Skeletal muscle tissue (tissue), 4 donors: ENCODE data around the gene MALAT1. TPM values are rescaled to one million over a fixed set of nuclear protein-coding genes. Genes with fewer than 3 reads are reported as not detected.

Experiments used
- H3K27ac ChIP-seq: one replicate; pipeline ENCODE4 v1.7.0; 2013; ENCODE audit warnings: mild to moderate bottlenecking, low read depth, low read length, inconsistent platforms
- H3K27me3 ChIP-seq, 3 donors: one replicate each; pipeline ENCODE4 v1.7.0; 2013; ENCODE audit warnings: low read length in 3 of 3; ENCODE audit not compliant: control insufficient read depth in 3 of 3, insufficient read depth in 3 of 3
- H3K36me3 ChIP-seq, 3 donors: one replicate each; pipeline ENCODE4 v1.7.0; 2013; ENCODE audit warnings: low read length in 3 of 3; ENCODE audit not compliant: control insufficient read depth in 3 of 3, insufficient read depth in 3 of 3
- H3K4me1 ChIP-seq, 3 donors: one replicate each; pipeline ENCODE4 v1.7.0; 2013; ENCODE audit warnings: low read length in 3 of 3, mild to moderate bottlenecking in 3 of 3; ENCODE audit not compliant: control insufficient read depth in 3 of 3, insufficient read depth in 3 of 3
- H3K4me3 ChIP-seq, 3 donors: one replicate each; pipeline ENCODE4 v1.7.0; 2013; ENCODE audit warnings: low read length in 3 of 3
- H3K9ac ChIP-seq, 3 donors: one replicate each; pipeline ENCODE4 v1.7.0; 2013; ENCODE audit warnings: low read length in 3 of 3, mild to moderate bottlenecking in 3 of 3, moderate library complexity in 2 of 3, low read depth in 1 of 3
- H3K9me3 ChIP-seq, 3 donors: one replicate each; pipeline ENCODE4 v1.7.0; 2013; ENCODE audit warnings: low read length in 3 of 3; ENCODE audit not compliant: control insufficient read depth in 3 of 3
- total RNA-seq: library from RNA; depleted of rRNA; stranded (reverse); fragments of >200 nt; gene quantifications from one replicate; pipeline ENCODE4 v1.2.3, GENCODE V29; 2014
- donor health status: Osteomylitis.

MALAT1 gene
- total RNA-seq, 1 donor from 2014 or later: 7,794 TPM

DNA sequence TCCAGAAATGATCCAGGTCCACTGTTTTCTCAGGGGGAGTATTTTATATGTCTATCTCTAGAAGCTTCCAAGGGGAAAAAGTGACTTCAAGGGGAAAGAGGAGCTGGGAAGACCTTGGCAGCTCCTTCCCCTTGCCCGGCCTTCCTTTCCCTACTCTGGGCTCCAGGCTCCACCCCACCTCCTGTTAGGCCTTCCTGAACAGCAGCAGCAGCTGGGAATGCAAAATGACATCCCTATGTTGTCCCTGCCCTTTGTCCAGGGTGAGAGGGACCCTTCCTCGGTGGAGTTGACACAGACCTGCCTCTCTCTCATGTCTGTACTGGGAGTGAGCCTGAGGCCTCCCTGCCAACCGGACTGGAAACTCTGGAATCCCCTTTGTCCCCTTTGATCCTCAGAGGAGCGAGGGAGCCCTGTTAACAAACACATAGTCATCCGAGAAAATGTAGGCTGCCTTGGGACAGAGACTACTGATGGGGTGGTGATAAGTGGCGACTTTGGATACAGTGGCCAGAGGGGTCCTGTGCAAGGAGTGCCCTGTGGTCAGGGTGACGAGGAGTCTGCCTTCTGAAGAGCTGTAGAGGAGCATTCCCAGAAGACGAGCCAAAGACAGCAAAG is 9.0 kb upstream of the MALAT1 start:
- Histone ChIP-seq H3K4me1 (peaks cover 89 to 90% (median 90%) of the 10 kb centered on the region in 3 donors), H3K9ac (peak overlapping the region; percentile 25 to 84 (median 55)), H3K4me3 (peak overlapping the region in 2 of 3 donors; percentile 43 to 54), H3K36me3 (no peaks in the 10 kb centered on the region), H3K27me3 (no peaks in the 10 kb centered on the region), H3K9me3 (no peaks in the 10 kb centered on the region), H3K27ac (peak overlapping the region; percentile 100)

DNA sequence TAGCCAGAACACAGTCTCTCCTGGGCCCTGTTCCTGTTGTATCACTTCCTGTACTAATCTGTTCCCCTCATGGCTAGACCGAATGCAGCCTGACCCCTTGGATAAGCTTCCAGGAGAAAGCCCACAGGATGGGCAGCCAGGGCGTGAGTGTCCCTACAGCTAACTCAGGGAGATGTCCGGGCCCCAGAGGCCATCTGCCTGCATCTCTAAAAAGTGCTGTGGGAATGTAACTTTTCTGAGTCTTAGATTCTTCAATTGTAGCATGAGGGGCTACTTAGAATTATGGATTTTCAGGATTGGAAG is 7.7 kb upstream of the MALAT1 start:
- H3K9me3 ChIP-seq: no peaks in the 10 kb centered on the region
- H3K27ac ChIP-seq: peak overlapping the region; percentile 100
- H3K4me1 ChIP-seq: peaks cover 90 to 91% (median 90%) of the 10 kb centered on the region in 3 donors
- no peaks in the 10 kb centered on the region for H3K36me3 ChIP-seq
- no peaks in the 10 kb centered on the region for H3K27me3 ChIP-seq
- peak overlapping the region in 1 of 3 donors; percentile 2 for H3K4me3 ChIP-seq
- H3K9ac ChIP-seq: peak overlapping the region; percentile 78 to 85 (median 79)

DNA sequence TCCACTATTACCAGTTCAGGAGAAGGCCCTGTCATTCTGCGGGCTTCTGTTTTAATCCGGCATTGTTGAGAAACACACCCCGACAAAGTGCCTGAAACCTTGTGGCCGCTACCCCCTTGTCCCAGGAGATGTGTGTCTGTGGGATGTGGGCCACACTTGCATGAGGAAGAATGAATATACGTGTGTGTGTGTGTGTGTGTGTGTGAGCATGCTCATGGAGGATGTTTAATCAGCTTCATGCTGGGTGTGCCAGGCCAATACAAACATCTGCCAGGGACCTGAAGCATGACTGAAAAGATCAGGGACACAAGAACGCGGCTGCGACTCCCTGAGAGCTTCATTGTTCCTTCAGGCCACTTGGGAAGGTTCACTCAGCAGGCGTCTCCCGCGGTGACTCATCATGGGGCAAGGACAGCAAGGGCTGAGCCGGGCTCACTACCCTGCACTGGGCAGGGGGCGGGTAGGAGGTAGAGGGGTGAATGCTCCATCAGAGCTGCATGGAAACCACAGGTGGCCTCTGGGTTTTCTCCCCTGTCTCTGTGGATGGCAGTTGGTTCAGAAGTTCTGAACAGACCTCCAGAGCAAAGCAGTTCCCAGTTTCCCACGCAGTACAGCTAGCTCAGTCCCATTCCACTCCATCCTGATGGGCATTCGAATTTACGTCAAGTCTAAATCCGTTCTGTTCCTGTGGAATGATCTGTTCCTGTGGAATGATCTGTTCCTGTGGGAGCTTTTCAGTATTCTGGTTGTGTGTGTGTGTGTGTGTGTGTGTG is 7.0 kb upstream of the MALAT1 start:
- H3K9me3 ChIP-seq: no peaks in the 10 kb centered on the region
- H3K4me1 ChIP-seq: peaks cover 92 to 94% (median 92%) of the 10 kb centered on the region in 3 donors
- H3K27me3 ChIP-seq: no peaks in the 10 kb centered on the region
- no peaks in the 10 kb centered on the region for H3K36me3 ChIP-seq
- H3K27ac ChIP-seq: peak overlapping the region; percentile 100
- H3K9ac ChIP-seq: peak overlapping the region; percentile 78 to 85 (median 79)
- H3K4me3 ChIP-seq: peak overlapping the region in 2 of 3 donors; percentile 2 to 64

DNA sequence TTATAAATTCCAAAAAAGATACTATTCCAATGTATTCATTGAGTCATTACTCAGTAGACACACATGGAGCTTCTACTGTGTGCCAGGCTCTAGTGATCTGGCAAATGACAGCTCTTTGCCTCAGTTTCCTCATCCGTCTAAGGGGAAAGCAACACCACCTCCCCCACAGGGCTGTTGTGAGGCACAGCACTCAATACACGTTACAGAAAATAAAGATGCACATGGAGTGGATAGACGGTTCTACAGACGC is 6.5 kb upstream of the MALAT1 start:
- peak overlapping the region; percentile 2 to 64 (median 43) for H3K4me3 ChIP-seq
- H3K27me3 ChIP-seq: no peaks in the 10 kb centered on the region
- peak overlapping the region; percentile 100 for H3K27ac ChIP-seq
- H3K9ac ChIP-seq: peak overlapping the region; percentile 78 to 85 (median 79)
- no peaks in the 10 kb centered on the region for H3K9me3 ChIP-seq
- no peaks in the 10 kb centered on the region for H3K36me3 ChIP-seq
- H3K4me1 ChIP-seq: peaks cover 91 to 92% (median 91%) of the 10 kb centered on the region in 3 donors

DNA sequence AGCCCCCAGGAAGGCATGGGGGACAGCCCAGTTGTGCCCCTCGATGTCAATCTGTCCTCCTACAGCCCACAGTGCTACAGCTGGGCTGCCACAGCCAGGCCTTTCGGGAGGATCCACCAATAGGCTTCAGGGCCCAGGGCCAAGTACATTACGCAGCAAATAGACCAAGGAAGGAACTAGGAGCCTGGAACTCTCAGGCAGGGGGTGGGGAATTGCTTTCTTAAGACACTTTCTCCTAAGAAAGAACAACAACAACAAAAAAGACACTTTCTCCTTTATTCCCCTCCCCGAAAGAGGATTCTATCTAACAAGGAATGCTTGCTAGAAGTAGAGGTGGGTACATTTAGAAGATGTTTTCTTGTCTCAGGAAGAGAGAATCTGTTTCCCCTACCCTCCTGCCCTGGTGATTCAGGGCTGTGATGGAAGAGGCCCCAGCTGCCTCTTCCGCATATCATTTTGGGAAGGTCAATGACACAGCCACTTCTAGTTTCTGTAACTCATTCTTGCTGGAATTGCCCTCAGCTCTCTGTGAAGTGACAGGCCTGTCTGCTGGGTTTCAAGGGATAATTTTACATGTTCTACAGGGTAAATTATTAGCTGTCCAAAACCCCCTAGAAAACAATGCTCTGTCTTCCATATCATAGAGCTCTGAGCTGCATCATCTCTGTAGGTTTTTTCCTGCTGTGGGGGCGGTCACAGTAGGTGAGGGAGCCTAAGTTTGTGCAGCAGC is 6.0 kb upstream of the MALAT1 start:
- Histone ChIP-seq H3K27me3 (no peaks in the 10 kb centered on the region), H3K4me3 (peak overlapping the region; percentile 9 to 64 (median 43)), H3K27ac (peak overlapping the region; percentile 100), H3K9ac (peak overlapping the region; percentile 78 to 85 (median 79)), H3K4me1 (peaks cover 87 to 89% (median 89%) of the 10 kb centered on the region in 3 donors), H3K9me3 (no peaks in the 10 kb centered on the region), H3K36me3 (no peaks in the 10 kb centered on the region)

DNA sequence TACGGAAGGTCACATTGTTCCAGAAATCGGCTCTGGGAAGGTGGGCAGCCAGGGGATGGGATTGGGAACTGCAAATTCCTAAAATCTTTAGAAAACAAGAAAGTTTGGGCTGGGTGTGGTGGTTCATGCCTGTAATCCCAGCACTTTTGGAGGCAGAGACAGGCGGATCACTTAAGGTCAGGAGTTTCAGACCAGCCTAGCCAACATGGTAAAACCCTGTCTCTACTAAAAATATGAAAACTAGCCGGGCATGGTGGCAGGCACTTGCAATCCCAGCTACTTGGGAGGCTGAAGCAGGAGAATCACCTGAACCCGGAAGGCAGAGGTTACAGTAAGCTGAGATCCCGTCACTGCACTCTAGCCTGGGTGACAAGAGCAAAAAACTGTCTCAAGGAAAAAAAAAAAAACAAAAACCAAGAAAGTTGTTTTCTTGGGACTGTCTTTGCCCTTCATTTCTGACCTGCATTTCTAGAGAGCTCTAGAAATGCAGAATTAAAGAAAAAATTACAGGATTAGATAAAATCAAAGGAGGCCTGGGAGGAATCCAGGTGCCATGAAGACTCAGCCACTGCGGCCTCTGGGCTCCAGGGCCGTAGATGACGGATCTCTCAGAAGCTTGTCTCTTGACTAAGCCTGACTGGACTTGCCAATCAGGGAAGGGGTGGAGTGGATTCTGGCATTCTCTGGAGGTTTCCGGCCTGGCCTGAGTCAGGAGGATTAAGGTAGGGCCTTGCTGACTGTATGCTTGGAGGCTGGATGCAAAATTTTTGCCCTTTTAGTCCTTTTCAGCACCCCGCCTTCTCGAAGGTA is 5.3 kb upstream of the MALAT1 start:
- no peaks in the 10 kb centered on the region for H3K9me3 ChIP-seq
- peaks cover 81 to 83% (median 82%) of the 10 kb centered on the region in 3 donors for H3K4me1 ChIP-seq
- H3K36me3 ChIP-seq: no peaks in the 10 kb centered on the region
- H3K27me3 ChIP-seq: no peaks in the 10 kb centered on the region
- H3K4me3 ChIP-seq: peak overlapping the region; percentile 9 to 64 (median 43)
- peak overlapping the region; percentile 78 to 85 (median 79) for H3K9ac ChIP-seq
- peak overlapping the region; percentile 100 for H3K27ac ChIP-seq

DNA sequence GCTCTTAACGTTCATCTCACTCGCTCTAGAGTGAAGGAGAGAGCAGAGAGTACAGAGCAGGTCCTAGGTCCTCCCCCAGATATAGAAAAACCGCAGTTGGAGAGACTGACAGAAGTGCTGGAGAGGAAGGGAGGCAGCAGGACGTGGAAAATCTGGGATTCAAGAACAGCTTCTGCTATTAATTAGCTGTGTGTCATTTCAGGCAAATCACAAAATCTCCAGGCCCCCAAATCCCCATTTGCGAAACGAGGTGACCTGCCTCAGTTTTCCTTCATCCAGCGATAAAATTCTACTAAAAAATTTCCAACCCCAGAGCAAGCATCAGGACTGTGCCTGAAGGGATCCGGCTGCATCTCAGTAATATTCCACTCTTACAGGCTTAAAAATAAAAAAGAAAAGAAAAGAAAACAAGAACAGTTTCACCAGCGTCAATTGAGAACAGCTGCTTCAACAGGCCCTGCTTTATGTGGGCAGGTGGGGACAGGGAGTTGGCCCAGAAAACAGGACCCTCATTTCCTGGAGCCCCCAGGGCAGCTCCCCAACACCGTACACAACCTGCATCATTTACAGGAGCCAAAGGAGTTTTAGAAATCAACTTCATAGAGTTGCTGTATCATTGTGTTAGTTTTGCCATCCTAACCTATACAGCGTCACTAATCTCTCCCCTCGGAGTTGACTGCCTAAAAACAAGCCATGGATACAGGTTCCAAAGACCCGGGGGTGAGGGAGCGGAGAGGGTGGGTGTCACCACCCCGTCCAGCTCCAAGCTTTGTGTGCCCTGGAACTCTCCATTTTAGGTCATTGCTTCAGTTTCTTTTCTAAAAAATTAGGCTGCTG is 2.3 kb upstream of the MALAT1 start:
- peak overlapping the region; percentile 100 for H3K27ac ChIP-seq
- H3K4me3 ChIP-seq: peak overlapping the region; percentile 59 to 74 (median 60)
- H3K9me3 ChIP-seq: no peaks in the 10 kb centered on the region
- peaks cover 52 to 62% (median 53%) of the 10 kb centered on the region in 3 donors for H3K4me1 ChIP-seq
- H3K27me3 ChIP-seq: no peaks in the 10 kb centered on the region
- peak overlapping the region; percentile 85 to 96 (median 88) for H3K9ac ChIP-seq
- H3K36me3 ChIP-seq: peaks cover 12 to 16% (median 13%) of the 10 kb centered on the region in 3 donors

DNA sequence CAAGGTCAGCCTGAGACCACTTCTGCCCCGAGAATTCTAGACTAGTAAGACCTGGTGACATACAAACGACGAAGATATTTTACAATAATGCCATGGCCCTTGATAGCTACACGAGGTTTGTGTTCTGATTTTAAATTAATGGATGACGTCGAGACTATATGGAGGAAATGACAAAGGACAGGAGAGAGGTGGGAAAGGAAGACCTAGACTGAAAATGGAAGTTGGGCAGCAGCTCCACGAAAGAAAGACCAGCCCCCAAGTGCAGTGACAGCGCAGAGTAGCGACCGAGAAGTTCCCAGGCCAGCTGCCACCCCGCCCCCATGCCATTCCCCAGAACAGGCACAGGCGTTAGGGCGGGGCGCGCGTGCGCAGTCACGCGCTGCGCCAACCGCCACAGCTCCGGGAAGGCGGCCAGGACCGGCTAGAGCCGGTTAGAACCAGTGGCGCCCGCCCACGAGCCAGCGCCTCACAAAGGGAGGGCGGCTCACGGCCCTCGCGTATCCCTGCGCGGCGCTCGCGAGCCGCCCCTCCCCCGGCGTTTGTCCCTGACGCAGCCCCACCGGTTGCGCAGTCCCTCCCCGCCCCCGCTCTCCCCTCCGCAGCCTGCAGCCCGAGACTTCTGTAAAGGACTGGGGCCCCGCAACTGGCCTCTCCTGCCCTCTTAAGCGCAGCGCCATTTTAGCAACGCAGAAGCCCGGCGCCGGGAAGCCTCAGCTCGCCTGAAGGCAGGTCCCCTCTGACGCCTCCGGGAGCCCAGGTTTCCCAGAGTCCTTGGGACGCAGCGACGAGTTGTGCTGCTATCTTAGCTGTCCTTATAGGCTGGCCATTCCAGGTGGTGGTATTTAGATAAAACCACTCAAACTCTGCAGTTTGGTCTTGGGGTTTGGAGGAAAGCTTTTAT is 1.5 kb upstream of the MALAT1 start:
- Histone ChIP-seq H3K4me1 (peaks cover 44 to 53% (median 44%) of the 10 kb centered on the region in 3 donors), H3K9me3 (no peaks in the 10 kb centered on the region), H3K4me3 (peak overlapping the region; percentile 83 to 98 (median 95)), H3K27me3 (no peaks in the 10 kb centered on the region), H3K9ac (peak overlapping the region; percentile 97 to 99 (median 99)), H3K27ac (peak overlapping the region; percentile 100), H3K36me3 (peaks cover 21 to 24% (median 21%) of the 10 kb centered on the region in 3 donors)
